ENCODE data around the gene PPL. TPM values are rescaled to one million over a fixed set of nuclear protein-coding genes. Genes with fewer than 3 reads are reported as not detected.

Gene PPL
- total and polyA plus RNA-seq, 2 experiments from 2014 or later, result 32.8 to 44.5 TPM

DNA sequence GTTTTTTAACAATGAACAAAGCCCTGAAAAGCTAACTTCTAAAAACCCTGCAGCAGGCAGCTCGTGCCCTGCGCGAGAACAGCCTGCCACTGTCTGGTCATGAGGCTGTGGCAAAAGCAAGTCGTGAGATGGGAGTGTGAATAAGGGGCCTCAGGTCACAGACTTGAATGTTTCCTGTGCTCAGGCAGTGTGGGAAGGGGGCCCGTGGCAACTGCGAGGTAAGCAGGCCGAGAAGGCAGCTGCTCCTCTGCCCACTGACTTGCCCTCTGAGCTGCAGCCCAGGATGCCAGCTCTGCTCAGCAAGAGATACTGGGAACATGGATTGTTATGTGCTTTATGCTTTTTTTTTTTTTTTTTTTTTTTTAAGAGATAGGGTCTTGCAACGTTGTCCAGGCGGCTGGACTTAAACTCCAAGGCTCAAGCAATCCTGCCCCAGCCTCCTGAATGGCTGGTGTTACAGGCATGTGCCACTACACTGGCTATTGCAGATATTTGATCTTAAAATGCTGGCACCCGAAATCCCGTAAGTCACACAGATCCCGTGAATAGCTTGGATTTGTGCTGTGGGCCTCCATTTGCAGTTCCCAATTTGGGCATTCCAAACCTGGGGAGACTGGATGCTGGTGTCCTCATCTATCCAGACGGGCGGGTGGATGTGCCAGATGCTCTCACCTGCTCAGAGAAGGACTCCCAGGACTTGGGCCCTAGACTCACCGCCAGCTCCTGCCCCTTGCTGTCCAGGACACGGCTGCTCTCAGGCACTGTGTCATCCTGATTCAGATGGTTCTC lies 45.7 kb downstream of the PPL start:
- no peaks in the 10 kb centered on the region for H3K79me2 ChIP-seq
- H3K4me3 ChIP-seq, result no peak overlapping the region
- H3K4me1 ChIP-seq (ENCODE audit: insufficient read depth), result peaks cover 13% of the 10 kb centered on the region
- H3K9me2 ChIP-seq (replicated peaks; ENCODE audit: insufficient read depth), result no peaks in the 10 kb centered on the region
- TF ChIP-seq EZH2 (IDR thresholded peaks at IDR 0.05; ENCODE audit: borderline replicate concordance) (no peak), CTCF (IDR thresholded peaks at IDR 0.05; ENCODE audit: poor library complexity) (no peak)
- no peak overlapping the region for H3K4me2 ChIP-seq
- no peaks in the 10 kb centered on the region for H4K20me1 ChIP-seq (ENCODE audit: insufficient read depth, poor library complexity, severe bottlenecking)
- H3K27ac ChIP-seq, result no peak overlapping the region
- no peak overlapping the region for H2AFZ ChIP-seq
- no peaks in the 10 kb centered on the region for H3K27me3 ChIP-seq
- H3K9me3 ChIP-seq (ENCODE audit: low read depth), result no peaks in the 10 kb centered on the region
- 90% methylated on average over 16 of the region's 16 CpGs for WGBS (ENCODE audit: low lambda C conversion rate, missing lambda C conversion rate)
- DNase-seq (ENCODE audit: low spot score), result no peak
- H3K36me3 ChIP-seq (replicated peaks; ENCODE audit: insufficient read depth, low read depth), result no peaks in the 10 kb centered on the region

DNA sequence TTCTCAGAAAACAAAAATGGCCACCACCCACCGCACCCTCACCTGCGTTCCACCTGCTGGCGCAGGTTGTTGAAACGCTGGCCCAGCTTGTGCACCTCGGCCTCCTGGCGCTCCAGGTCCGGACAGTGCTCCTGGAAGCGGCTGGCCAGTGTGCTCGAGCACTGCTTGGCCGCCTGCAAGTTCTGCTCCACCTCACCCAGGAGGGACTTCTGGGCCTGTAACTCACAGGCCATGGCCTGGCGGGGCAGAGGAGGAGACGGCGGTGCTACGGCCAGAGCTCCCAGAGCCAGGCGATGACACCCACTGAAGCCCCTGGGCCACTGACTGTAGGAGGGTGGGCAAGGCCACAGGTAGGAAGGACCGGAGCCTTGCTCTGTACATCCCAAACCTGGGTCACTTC lies 46.3 kb downstream of the PPL start:
- no peak for DNase-seq (ENCODE audit: low spot score)
- 97% methylated on average over 16 of the region's 16 CpGs for WGBS (ENCODE audit: low lambda C conversion rate, missing lambda C conversion rate)
- TF ChIP-seq EZH2phosphoT487 (IDR thresholded peaks at IDR 0.05; ENCODE audit: low read depth, severe bottlenecking, unreplicated experiment) (no peak), EZH2 (IDR thresholded peaks at IDR 0.05; ENCODE audit: borderline replicate concordance) (no peak), CTCF (IDR thresholded peaks at IDR 0.05; ENCODE audit: poor library complexity) (no peak)
- no peak overlapping the region for H3K4me3 ChIP-seq
- no peaks in the 10 kb centered on the region for H3K36me3 ChIP-seq (replicated peaks; ENCODE audit: insufficient read depth, low read depth)
- H2AFZ ChIP-seq, result no peak overlapping the region
- no peaks in the 10 kb centered on the region for H3K9me3 ChIP-seq (ENCODE audit: low read depth)
- H3K4me1 ChIP-seq (ENCODE audit: insufficient read depth), result peaks cover 13% of the 10 kb centered on the region
- no peak overlapping the region for H3K27ac ChIP-seq
- H3K4me2 ChIP-seq, result no peak overlapping the region
- no peaks in the 10 kb centered on the region for H3K79me2 ChIP-seq
- no peaks in the 10 kb centered on the region for H3K27me3 ChIP-seq
- no peaks in the 10 kb centered on the region for H3K9me2 ChIP-seq (replicated peaks; ENCODE audit: insufficient read depth)
- H4K20me1 ChIP-seq (ENCODE audit: insufficient read depth, poor library complexity, severe bottlenecking), result no peaks in the 10 kb centered on the region

GRCh38 chr16:4890026-4890425 lies 46.9 kb downstream of the PPL start:
- peaks cover 13% of the 10 kb centered on the region for H3K4me1 ChIP-seq (ENCODE audit: insufficient read depth)
- no peak overlapping the region for H2AFZ ChIP-seq
- H4K20me1 ChIP-seq (ENCODE audit: insufficient read depth, poor library complexity, severe bottlenecking), result no peaks in the 10 kb centered on the region
- H3K27ac ChIP-seq, result no peak overlapping the region
- no peak overlapping the region for H3K4me3 ChIP-seq
- H3K27me3 ChIP-seq, result no peaks in the 10 kb centered on the region
- no peaks in the 10 kb centered on the region for H3K36me3 ChIP-seq (replicated peaks; ENCODE audit: insufficient read depth, low read depth)
- TF ChIP-seq EZH2phosphoT487 (IDR thresholded peaks at IDR 0.05; ENCODE audit: low read depth, severe bottlenecking, unreplicated experiment) (no peak), EZH2 (IDR thresholded peaks at IDR 0.05; ENCODE audit: borderline replicate concordance) (no peak), CTCF (IDR thresholded peaks at IDR 0.05; ENCODE audit: poor library complexity) (no peak)
- no peak overlapping the region for H3K4me2 ChIP-seq
- 94% methylated on average over 11 of the region's 11 CpGs for WGBS (ENCODE audit: low lambda C conversion rate, missing lambda C conversion rate)
- H3K9me2 ChIP-seq (replicated peaks; ENCODE audit: insufficient read depth), result no peaks in the 10 kb centered on the region
- H3K9me3 ChIP-seq (ENCODE audit: low read depth), result no peaks in the 10 kb centered on the region
- no peak for DNase-seq (ENCODE audit: low spot score)
- no peaks in the 10 kb centered on the region for H3K79me2 ChIP-seq

Measured in hepatocyte (in vitro differentiated cells).